K562 (cell line): Measurements from ENCODE around the gene HDGFL2. TPM values are rescaled to one million over a fixed set of nuclear protein-coding genes. Genes with fewer than 3 reads are reported as not detected.

Experiments used
- ATAC-seq: fragments of 200-7000 bp; cut with Tn5 transposase; 3 replicates; pipeline ENCODE4 v1.9.1; 2020; ENCODE audit warnings: moderate library complexity
- BruUV-seq: library from RNA; stranded (reverse); fragments of 400-500 nt; replicated peaks from 2 replicates; lab custom pipeline; 2021; lab: Mats Ljungman, UMichigan
- CTCF ChIA-PET: fragments of 300-600 bp; formaldehyde crosslinking; extraction: SDS; loops from one replicate; lab custom pipeline; 2021; ENCODE audit warnings: low intra/inter-chr PET ratio; lab: Yijun Ruan, JAX
- POLR2A ChIA-PET: fragments of 300-600, 350-650 bp; sonication (Branson Sonifier 250); formaldehyde crosslinking; extraction: SDS; loops from one replicate; lab custom pipeline; 2021; ENCODE audit warnings: antibody characterized with exemption, inconsistent platforms; lab: Yijun Ruan, JAX
- DNase-seq, 4 experiments: peaks; one replicate each; pipeline versions ENCODE4 v3.0.0 to v3.0.0-alpha.2; 2011 to 2018; ENCODE audit warnings: low spot score in 3 of 4, mixed read lengths in 3 of 4; ENCODE audit errors: extremely low read depth in 1 of 4
- FAIRE-seq: peaks from 2 replicates; lab custom pipeline; 2011; peaks lifted over from hg19 to GRCh38; lab: Jason Lieb, UNC
- H2AFZ ChIP-seq: 2 replicates; pipeline ENCODE4 v1.6.0; 2011; ENCODE audit warnings: low read depth, low read length, control low read depth, inconsistent platforms
- H3K27ac ChIP-seq: fragments of 200-600 bp; 3 replicates; pipeline ENCODE4 v1.8.0; 2011; ENCODE audit warnings: low read depth, mild to moderate bottlenecking, control low read depth, inconsistent platforms, low read length, moderate library complexity, mixed read lengths; ENCODE audit errors: extremely low read depth
- H3K27me3 ChIP-seq, 2 experiments: fragments of 300-600 bp in 1 of 2; 2 replicates in 1 of 2; 3 replicates in 1 of 2; pipeline versions ENCODE4 v1.6.0 to v1.8.0; 2011; ENCODE audit warnings: inconsistent platforms in 2 of 2, low read length in 2 of 2, mild to moderate bottlenecking in 1 of 2, mixed read lengths in 1 of 2, moderate library complexity in 1 of 2; ENCODE audit not compliant: control insufficient read depth in 2 of 2, insufficient read depth in 2 of 2
- H3K36me3 ChIP-seq: fragments of 300-600 bp; 3 replicates; pipeline ENCODE4 v1.8.0; 2011; ENCODE audit warnings: mild to moderate bottlenecking, low read length, inconsistent platforms; ENCODE audit not compliant: control insufficient read depth, insufficient read depth
- H3K4me1 ChIP-seq, 2 experiments: fragments of 200-600 bp in 1 of 2; replicated peaks in 1 of 2; 2 replicates in 1 of 2; 3 replicates in 1 of 2; pipeline versions ENCODE4 v1.5.1 to v1.8.0; 2011; ENCODE audit warnings: inconsistent platforms in 2 of 2, low read length in 2 of 2, mild to moderate bottlenecking in 1 of 2, mixed read lengths in 1 of 2, moderate library complexity in 1 of 2; ENCODE audit not compliant: control insufficient read depth in 2 of 2, insufficient read depth in 2 of 2
- H3K4me2 ChIP-seq: 2 replicates; pipeline ENCODE4 v1.6.1; 2011; ENCODE audit warnings: low read length, control low read depth, inconsistent platforms, mixed read lengths; ENCODE audit not compliant: insufficient read depth
- H3K4me3 ChIP-seq: fragments of 200-600 bp; sonication (generic), shearing (Covaris generic); 2 replicates; pipeline ENCODE4 v1.5.1; 2016; ENCODE audit warnings: control low read depth, inconsistent platforms
- H3K79me2 ChIP-seq: fragments of 200-600 bp; 3 replicates; pipeline ENCODE4 v1.8.0; 2011; ENCODE audit warnings: low read length, inconsistent platforms; ENCODE audit not compliant: control insufficient read depth, insufficient read depth
- H3K9ac ChIP-seq, 2 experiments: 2 replicates each; pipeline versions ENCODE4 v1.6.0 to v1.6.1; 2011; ENCODE audit warnings: low read depth in 2 of 2, low read length in 2 of 2, control low read depth in 1 of 2, inconsistent platforms in 1 of 2, mild to moderate bottlenecking in 1 of 2, mixed read lengths in 1 of 2; ENCODE audit not compliant: insufficient read depth in 1 of 2
- H3K9me1 ChIP-seq: one replicate; pipeline ENCODE4 v1.6.0; 2011; ENCODE audit warnings: inconsistent platforms, mild to moderate bottlenecking, low read length, moderate library complexity; ENCODE audit not compliant: control insufficient read depth, insufficient read depth
- H3K9me3 ChIP-seq: replicated peaks from 2 replicates; pipeline ENCODE4 v1.5.1; 2011; ENCODE audit warnings: low read depth, low read length, inconsistent platforms; ENCODE audit not compliant: control insufficient read depth, insufficient read depth
- H4K20me1 ChIP-seq: replicated peaks from 2 replicates; pipeline ENCODE4 v1.6.1; 2011; ENCODE audit warnings: low read length, inconsistent platforms, mixed read lengths; ENCODE audit not compliant: control insufficient read depth, insufficient read depth
- NR2C1 ChIP-seq, 2 experiments: fragments of 450-650 bp; IDR thresholded peaks; 2 replicates each; pipeline ENCODE4 v1.6.1; 2017; ENCODE audit warnings: mild to moderate bottlenecking in 2 of 2, antibody characterized with exemption in 1 of 2, inconsistent platforms in 1 of 2, missing compliant biosample characterization in 1 of 2, missing genetic modification characterization in 1 of 2
- POLR2G ChIP-seq: fragments of 200-400 bp; formaldehyde crosslinking; IDR thresholded peaks from 2 replicates; pipeline ENCODE4 v1.6.1; 2017; ENCODE audit warnings: low read depth, mild to moderate bottlenecking, antibody characterized with exemption, low read length, moderate library complexity
- SAFB2 ChIP-seq: fragments of 200-400 bp; formaldehyde crosslinking; IDR thresholded peaks from 2 replicates; pipeline ENCODE4 v1.6.1; 2018; ENCODE audit warnings: borderline replicate concordance, low read length, low read depth, moderate library complexity; ENCODE audit not compliant: severe bottlenecking
- SNRNP70 ChIP-seq: fragments of 200-400 bp; formaldehyde crosslinking; optimal IDR thresholded peaks from 2 replicates; pipeline ENCODE3; 2017; ENCODE audit warnings: low read depth, low read length
- TCF7 ChIP-seq: sonication (generic); IDR thresholded peaks from 2 replicates; pipeline ENCODE4 v1.6.1; 2016; ENCODE audit warnings: antibody characterized with exemption, borderline replicate concordance
- ZNF445 ChIP-seq: fragments of 250-450 bp; sonication (Bioruptor Pico); IDR thresholded peaks from 2 replicates; pipeline ENCODE4 v1.4.0; 2020; ENCODE audit warnings: low read depth, mild to moderate bottlenecking, moderate library complexity
- WGBS: fragments of 100-300 bp; shearing (Covaris generic); methylation state at CpG from one replicate; pipeline ENCODE4 v1.1.6; 2016; ENCODE audit warnings: low coverage, mixed read lengths; ENCODE audit not compliant: insufficient coverage; ENCODE audit errors: missing lambda C conversion rate; 5-methylcytosine and 5-hydroxymethylcytosine counted together
- in situ Hi-C: fragments of 300-500 bp; cut with MboI; formaldehyde crosslinking; loops from 4 replicates; pipeline ENCODE4 v1.15.0; 2018; ENCODE audit warnings: inconsistent platforms, mixed read lengths
- intact Hi-C: fragments of 100-400 bp; cut with micrococcal nuclease; formaldehyde crosslinking; loops from 2 replicates; pipeline ENCODE4 v1.14.2; 2022
- polyA plus RNA-seq, 8 experiments: library from polyadenylated mRNA; depleted of rRNA in 4 of 8; stranded (reverse) in 5 of 8; unstranded in 3 of 8; fragments of >200 nt; fragmentation: Nextera tagmentation in 2 of 8; fragmentation: Illumina TruSeq in 1 of 8; extraction: Ambion mirVana in 2 of 8; extraction: Trizol in 1 of 8; gene quantifications; 2 replicates each; pipeline versions ENCODE4 v1.2.1 to v1.2.3, GENCODE V29; 2011 to 2014; ENCODE audit warnings: inconsistent platforms in 1 of 8, missing spikeins in 1 of 8
- total RNA-seq, 7 experiments: library from RNA; depleted of rRNA in 6 of 7; stranded (reverse); fragments of >200 nt in 6 of 7; fragmentation: Illumina TruSeq in 2 of 7; extraction: Trizol in 2 of 7; gene quantifications; 2 replicates each; pipeline versions ENCODE4 v1.2.1 to v1.2.3, GENCODE V29; 2011 to 2021; ENCODE audit warnings: low replicate concordance in 1 of 7
- TF ChIP-seq, protein P1 (sequence below): fragments of 450-650 bp; IDR thresholded peaks from 2 replicates; pipeline ENCODE4 v1.6.1; 2017; ENCODE audit warnings: antibody characterized with exemption
- TF ChIP-seq, protein P2 (sequence below): fragments of 450-650 bp; IDR thresholded peaks from 2 replicates; pipeline ENCODE4 v1.7.0; 2016; ENCODE audit warnings: borderline replicate concordance

Gene HDGFL2
- total and polyA plus RNA-seq, 9 of the 15 experiments (the other 6 are each of a cell fraction or from before 2014, with no cell fraction given) = 0.13 to 61.7 (median 16.0) TPM

GRCh38 chr19:4437103-4437502 lies 35.0 kb upstream of the HDGFL2 start:
- ATAC-seq (no peak), DNase-seq (no peak), FAIRE-seq (no peak)
- Histone ChIP-seq H3K9ac (no peak overlapping the region), H3K79me2 (peaks cover 2% of the 10 kb centered on the region; the same call in 1 of the 3 replicates), H4K20me1 (no peaks in the 10 kb centered on the region), H3K36me3 (peaks cover 80% of the 10 kb centered on the region; the same call in 2 of the 3 replicates), H3K4me1 (peaks cover 0 to 2% of the 10 kb centered on the region in 2 experiments; a peak in 3 of 5 replicates), H3K4me3 (no peak overlapping the region), H3K4me2 (no peak overlapping the region), H3K27ac (no peak overlapping the region), H3K27me3 (no peaks in the 10 kb centered on the region), H3K9me1 (peaks cover 4% of the 10 kb centered on the region), H2AFZ (no peak overlapping the region), H3K9me3 (no peaks in the 10 kb centered on the region)
- in situ Hi-C loops = no loop called here
- BruUV-seq = no TSS peak
- POLR2A ChIA-PET = interaction anchor here (1.2 kb wide), 1 partner anchor 8 kb away, joined by 4 read pairs; no protein-coding TSS in a partner anchor
- CTCF ChIA-PET = no interaction called here
- TF ChIP-seq, protein P1, sequence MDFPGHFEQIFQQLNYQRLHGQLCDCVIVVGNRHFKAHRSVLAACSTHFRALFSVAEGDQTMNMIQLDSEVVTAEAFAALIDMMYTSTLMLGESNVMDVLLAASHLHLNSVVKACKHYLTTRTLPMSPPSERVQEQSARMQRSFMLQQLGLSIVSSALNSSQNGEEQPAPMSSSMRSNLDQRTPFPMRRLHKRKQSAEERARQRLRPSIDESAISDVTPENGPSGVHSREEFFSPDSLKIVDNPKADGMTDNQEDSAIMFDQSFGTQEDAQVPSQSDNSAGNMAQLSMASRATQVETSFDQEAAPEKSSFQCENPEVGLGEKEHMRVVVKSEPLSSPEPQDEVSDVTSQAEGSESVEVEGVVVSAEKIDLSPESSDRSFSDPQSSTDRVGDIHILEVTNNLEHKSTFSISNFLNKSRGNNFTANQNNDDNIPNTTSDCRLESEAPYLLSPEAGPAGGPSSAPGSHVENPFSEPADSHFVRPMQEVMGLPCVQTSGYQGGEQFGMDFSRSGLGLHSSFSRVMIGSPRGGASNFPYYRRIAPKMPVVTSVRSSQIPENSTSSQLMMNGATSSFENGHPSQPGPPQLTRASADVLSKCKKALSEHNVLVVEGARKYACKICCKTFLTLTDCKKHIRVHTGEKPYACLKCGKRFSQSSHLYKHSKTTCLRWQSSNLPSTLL = no peak
- TF ChIP-seq, protein P2, sequence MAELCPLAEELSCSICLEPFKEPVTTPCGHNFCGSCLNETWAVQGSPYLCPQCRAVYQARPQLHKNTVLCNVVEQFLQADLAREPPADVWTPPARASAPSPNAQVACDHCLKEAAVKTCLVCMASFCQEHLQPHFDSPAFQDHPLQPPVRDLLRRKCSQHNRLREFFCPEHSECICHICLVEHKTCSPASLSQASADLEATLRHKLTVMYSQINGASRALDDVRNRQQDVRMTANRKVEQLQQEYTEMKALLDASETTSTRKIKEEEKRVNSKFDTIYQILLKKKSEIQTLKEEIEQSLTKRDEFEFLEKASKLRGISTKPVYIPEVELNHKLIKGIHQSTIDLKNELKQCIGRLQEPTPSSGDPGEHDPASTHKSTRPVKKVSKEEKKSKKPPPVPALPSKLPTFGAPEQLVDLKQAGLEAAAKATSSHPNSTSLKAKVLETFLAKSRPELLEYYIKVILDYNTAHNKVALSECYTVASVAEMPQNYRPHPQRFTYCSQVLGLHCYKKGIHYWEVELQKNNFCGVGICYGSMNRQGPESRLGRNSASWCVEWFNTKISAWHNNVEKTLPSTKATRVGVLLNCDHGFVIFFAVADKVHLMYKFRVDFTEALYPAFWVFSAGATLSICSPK = no peak
- no peak for TF ChIP-seq NR2C1 (IDR thresholded peaks at IDR 0.05)
- TF ChIP-seq NR2C1 (tag; IDR thresholded peaks at IDR 0.05) = no peak
- TF ChIP-seq SAFB2 = no peak
- TF ChIP-seq SNRNP70 = no peak
- TF ChIP-seq TCF7 = no peak
- TF ChIP-seq ZNF445 (CRISPR knock-in tag) = no peak
- TF ChIP-seq POLR2G = peak; percentile 57; the same call in 1 of the 2 replicates
- intact Hi-C loops = no loop called here
- 86% methylated on average over 10 of the region's 10 CpGs for WGBS
